GM12878 (cell line): ENCODE results near the gene SIDT2. TPM values are rescaled to one million over a fixed set of nuclear protein-coding genes. Genes with fewer than 3 reads are reported as not detected.

Experiments used
- ATAC-seq: fragments of 200-7000 bp; cut with Tn5 transposase; 3 replicates; pipeline ENCODE4 v1.9.1; 2020; ENCODE audit warnings: mild to moderate bottlenecking, moderate library complexity
- BruUV-seq: library from RNA; stranded (reverse); fragments of 400-500 nt; replicated peaks from 2 replicates; lab custom pipeline; 2021; lab: Mats Ljungman, UMichigan
- CTCF ChIA-PET: fragments of 300-600 bp; sonication (Branson Sonifier 250); formaldehyde crosslinking; extraction: SDS; loops from one replicate; lab custom pipeline; 2021; ENCODE audit warnings: inconsistent platforms; lab: Yijun Ruan, JAX
- POLR2A ChIA-PET: fragments of 350-600 bp; formaldehyde crosslinking; extraction: SDS; loops from one replicate; lab custom pipeline; 2021; ENCODE audit warnings: inconsistent platforms; lab: Charles Lee
- RAD21 ChIA-PET: fragments of 300-600 bp; sonication (Branson Sonifier 250); formaldehyde crosslinking; loops from one replicate; lab custom pipeline; 2023; ENCODE audit warnings: antibody characterized with exemption; ENCODE audit not compliant: unreplicated experiment; lab: Charles Lee
- SMC1A ChIA-PET: fragments of 300-600 bp; sonication (Branson Sonifier 250); formaldehyde crosslinking; loops from one replicate; lab custom pipeline; 2023; ENCODE audit not compliant: unreplicated experiment, uncharacterized antibody; lab: Charles Lee
- DNase-seq: peaks from one replicate; pipeline ENCODE4 v3.0.0-alpha.2; 2011; ENCODE audit warnings: low read depth, low spot score
- FAIRE-seq: peaks from 3 replicates; lab custom pipeline; 2011; peaks lifted over from hg19 to GRCh38; lab: Jason Lieb, UNC
- H2AFZ ChIP-seq: 2 replicates; pipeline ENCODE4 v1.6.0; 2011; ENCODE audit warnings: low read depth, low read length, control low read depth; ENCODE audit not compliant: control insufficient read depth
- H3K27ac ChIP-seq: 2 replicates; pipeline ENCODE4 v1.5.1; 2011; ENCODE audit warnings: control low read depth; ENCODE audit not compliant: control insufficient read depth, insufficient read depth
- H3K27me3 ChIP-seq, 2 experiments: replicated peaks in 1 of 2; 2 replicates each; pipeline versions ENCODE4 v1.6.0 to v1.6.1; 2011; ENCODE audit warnings: low read length in 1 of 2; ENCODE audit not compliant: control insufficient read depth in 2 of 2, insufficient read depth in 2 of 2
- H3K36me3 ChIP-seq, 2 experiments: 2 replicates each; pipeline ENCODE4 v1.5.1; 2011; ENCODE audit warnings: low read length in 1 of 2; ENCODE audit not compliant: control insufficient read depth in 2 of 2, insufficient read depth in 2 of 2
- H3K4me1 ChIP-seq: 2 replicates; pipeline ENCODE4 v1.6.1; 2011; ENCODE audit warnings: mild to moderate bottlenecking, low read length, moderate library complexity, mixed read lengths; ENCODE audit not compliant: control insufficient read depth, insufficient read depth
- H3K4me2 ChIP-seq: 2 replicates; pipeline ENCODE4 v1.6.0; 2011; ENCODE audit warnings: control low read depth; ENCODE audit not compliant: control insufficient read depth, insufficient read depth
- H3K4me3 ChIP-seq: fragments of 200-600 bp; sonication (generic); 2 replicates; pipeline ENCODE4 v1.5.1; 2016
- H3K79me2 ChIP-seq: 2 replicates; pipeline ENCODE4 v1.6.0; 2011; ENCODE audit warnings: low read length; ENCODE audit not compliant: control insufficient read depth, insufficient read depth
- H3K9ac ChIP-seq: 2 replicates; pipeline ENCODE4 v1.8.0; 2011; ENCODE audit warnings: low read length, control low read depth, mixed read lengths; ENCODE audit not compliant: control insufficient read depth, insufficient read depth
- H3K9me3 ChIP-seq: replicated peaks from 3 replicates; pipeline ENCODE4 v1.5.1; 2011; ENCODE audit warnings: mild to moderate bottlenecking, low read length; ENCODE audit not compliant: control insufficient read depth, insufficient read depth
- H4K20me1 ChIP-seq: 2 replicates; pipeline ENCODE4 v1.6.0; 2011; ENCODE audit not compliant: control insufficient read depth, insufficient read depth
- BCL11A ChIP-seq: IDR thresholded peaks from 2 replicates; pipeline ENCODE4 v1.6.1; 2011; ENCODE audit warnings: low read depth, low read length
- BRCA1 ChIP-seq: IDR thresholded peaks from 2 replicates; pipeline ENCODE4 v1.6.1; 2011; ENCODE audit warnings: low read depth, low read length, improper control_type of control experiment
- FOS ChIP-seq: IDR thresholded peaks from 3 replicates; pipeline ENCODE4 v1.6.1; 2011; ENCODE audit warnings: borderline replicate concordance; ENCODE audit not compliant: insufficient read length; ENCODE audit errors: extremely low read depth
- FOXK2 ChIP-seq: fragments of 450-650 bp; IDR thresholded peaks from 2 replicates; pipeline ENCODE4 v1.6.1; 2017; ENCODE audit warnings: mild to moderate bottlenecking, moderate library complexity
- GABPA ChIP-seq: IDR thresholded peaks from 2 replicates; pipeline ENCODE4 v1.6.1; 2014; ENCODE audit warnings: antibody characterized with exemption, low read depth, mild to moderate bottlenecking, inconsistent platforms
- MYC ChIP-seq: IDR thresholded peaks from 2 replicates; pipeline ENCODE4 v1.6.1; 2011; ENCODE audit warnings: mild to moderate bottlenecking, low read length, moderate library complexity, inconsistent platforms; ENCODE audit not compliant: insufficient read depth, insufficient replicate concordance, insufficient read length, severe bottlenecking
- PAX8 ChIP-seq: fragments of 450-650 bp; IDR thresholded peaks from 2 replicates; pipeline ENCODE4 v1.6.1; 2017; ENCODE audit warnings: mild to moderate bottlenecking, moderate library complexity
- TCF3 ChIP-seq: IDR thresholded peaks from 2 replicates; pipeline ENCODE4 v1.6.1; 2012; ENCODE audit warnings: low read depth, mild to moderate bottlenecking, low read length, borderline replicate concordance; ENCODE audit not compliant: insufficient read depth
- ZNF217 ChIP-seq: fragments of 450-650 bp; IDR thresholded peaks from 2 replicates; pipeline ENCODE4 v1.6.1; 2017; ENCODE audit warnings: antibody characterized with exemption, mild to moderate bottlenecking
- WGBS: methylation state at CpG from one replicate; pipeline ENCODE4 v1.1.6; 2016; ENCODE audit warnings: low lambda C conversion rate; ENCODE audit not compliant: insufficient replicate concordance, insufficient coverage; ENCODE audit errors: missing lambda C conversion rate; 5-methylcytosine and 5-hydroxymethylcytosine counted together
- in situ Hi-C: fragments of 300-500 bp; cut with MboI; formaldehyde crosslinking; loops from 9 replicates; pipeline ENCODE4 v1.14.3; 2018; ENCODE audit warnings: mixed read lengths
- intact Hi-C: fragments of 100-400 bp; cut with micrococcal nuclease; formaldehyde crosslinking; loops from one replicate; pipeline ENCODE4 v1.14.2; 2022; ENCODE audit not compliant: unreplicated experiment
- polyA plus RNA-seq, 11 experiments: library from polyadenylated mRNA; depleted of rRNA in 4 of 11; unstranded in 6 of 11; stranded (reverse) in 5 of 11; fragments of >200 nt; fragmentation: Nextera tagmentation in 4 of 11; fragmentation: Illumina TruSeq in 1 of 11; extraction: Ambion mirVana in 4 of 11; extraction: Trizol in 1 of 11; gene quantifications; 1 replicate in 1 of 11; 2 replicates in 10 of 11; pipeline versions ENCODE4 v1.2.1 to v1.2.3, GENCODE V29; 2011 to 2016; ENCODE audit warnings: inconsistent platforms in 2 of 11, missing spikeins in 2 of 11, low read depth in 1 of 11
- total RNA-seq, 4 experiments: library from RNA; depleted of rRNA in 3 of 4; stranded (reverse); fragments of >200 nt in 3 of 4; fragmentation: Illumina TruSeq in 1 of 4; extraction: Trizol in 1 of 4; gene quantifications; 2 replicates each; pipeline versions ENCODE4 v1.2.1 to v1.2.3, GENCODE V29; 2013 to 2021

Gene SIDT2
- total and polyA plus RNA-seq, 10 of the 15 experiments (the other 5 are each of a cell fraction or from before 2014, with no cell fraction given) = 4.9 to 23.9 (median 10.3) TPM

GRCh38 chr11:117193130-117194020 lies 14.8 kb downstream of the SIDT2 start:
- FAIRE-seq = no peak
- intact Hi-C loops = no loop called here

GRCh38 chr11:117194267-117194666 lies 15.7 kb downstream of the SIDT2 start:
- intact Hi-C loops (no loop called here), in situ Hi-C loops (no loop called here)
- DNase-seq = no peak
- Histone ChIP-seq H3K4me2 (no peak overlapping the region), H3K27ac (no peak overlapping the region), H3K9ac (no peak overlapping the region), H3K79me2 (no peaks in the 10 kb centered on the region), H2AFZ (no peak overlapping the region), H3K4me3 (no peak overlapping the region), H3K9me3 (no peaks in the 10 kb centered on the region), H4K20me1 (no peaks in the 10 kb centered on the region), H3K4me1 (peaks cover 12% of the 10 kb centered on the region), H3K27me3 (no peaks in the 10 kb centered on the region), H3K36me3 (peaks cover 3 to 4% of the 10 kb centered on the region in 2 experiments; a peak in 3 of 4 replicates)
- ChIA-PET RAD21 (interaction anchor here (1.1 kb wide), 1 partner anchor 13 kb away, joined by 3 read pairs; no protein-coding TSS in a partner anchor), POLR2A (no interaction called here), CTCF (interaction anchor here (3.0 to 4.0 kb wide), 2 partner anchors 13 to 33 kb away, joined by 16 to 18 read pairs; no protein-coding TSS in a partner anchor), SMC1A (interaction anchor here (1.1 to 1.9 kb wide), 2 partner anchors 13 to 33 kb away, joined by 4 to 6 read pairs; no protein-coding TSS in a partner anchor)
- no TSS peak for BruUV-seq
- no peak for FAIRE-seq
- ATAC-seq = no peak
- 96% methylated on average over 5 of the region's 5 CpGs for WGBS
- TF ChIP-seq ZNF217 (no peak), MYC (no peak), FOXK2 (no peak), PAX8 (no peak), BCL11A (no peak), GABPA (no peak), TCF3 (no peak)

More at GRCh38 chr11:117193130-117194020, 14.8 kb downstream of the SIDT2 start:
- Histone ChIP-seq H3K9me3 (no peaks in the 10 kb centered on the region), H3K36me3 (peaks cover 3 to 7% of the 10 kb centered on the region in 2 experiments; a peak in 3 of 4 replicates), H3K4me1 (peaks cover 19% of the 10 kb centered on the region), H2AFZ (no peak overlapping the region), H3K79me2 (no peaks in the 10 kb centered on the region), H3K4me3 (no peak overlapping the region), H3K27ac (no peak overlapping the region), H3K9ac (no peak overlapping the region), H3K27me3 (no peaks in the 10 kb centered on the region), H4K20me1 (no peaks in the 10 kb centered on the region), H3K4me2 (no peak overlapping the region)
- ATAC-seq = no peak
- ChIA-PET POLR2A (interaction anchor here (0.6 kb wide), 1 partner anchor 458 kb away, joined by 3 read pairs; no protein-coding TSS in a partner anchor), RAD21 (interaction anchor here (1.1 kb wide), 1 partner anchor 12 kb away, joined by 3 read pairs; no protein-coding TSS in a partner anchor), SMC1A (no interaction called here), CTCF (interaction anchor here (3.0 to 4.0 kb wide), 2 partner anchors 12 to 34 kb away, joined by 16 to 18 read pairs; no protein-coding TSS in a partner anchor)
- 98% methylated on average over 14 of the region's 15 CpGs for WGBS
- in situ Hi-C loops = no loop called here
- DNase-seq = no peak
- BruUV-seq = no TSS peak
- no peak for TF ChIP-seq BRCA1
- TF ChIP-seq FOS = no peak
